H9 (cell line): ENCODE measurements around the gene ATP8A1. TPM values are rescaled to one million over a fixed set of nuclear protein-coding genes. Genes with fewer than 3 reads are reported as not detected.

Experiments
- DNase-seq: peaks from one replicate; pipeline ENCODE4 v3.0.0-alpha.2; 2017
- H2AFZ ChIP-seq: one replicate; pipeline ENCODE4 v1.6.1; 2013; ENCODE audit warnings: mild to moderate bottlenecking, low read length, control low read depth, moderate library complexity
- H2AK5ac ChIP-seq: 2 replicates; pipeline ENCODE4 v1.6.1; 2013; ENCODE audit warnings: low read length, control low read depth, mixed read lengths; ENCODE audit not compliant: insufficient read length
- H2BK120ac ChIP-seq: one replicate; pipeline ENCODE4 v1.6.1; 2013; ENCODE audit warnings: low read depth, mild to moderate bottlenecking, low read length, control low read depth, inconsistent platforms; ENCODE audit not compliant: poor library complexity, severe bottlenecking
- H2BK12ac ChIP-seq: 2 replicates; pipeline ENCODE4 v1.6.1; 2013; ENCODE audit warnings: low read length, control low read depth, mixed read lengths, low read depth; ENCODE audit not compliant: insufficient read length
- H2BK15ac ChIP-seq: 2 replicates; pipeline ENCODE4 v1.6.1; 2013; ENCODE audit warnings: low read depth, low read length, control low read depth
- H2BK20ac ChIP-seq: one replicate; pipeline ENCODE4 v1.6.1; 2013; ENCODE audit warnings: low read depth, mild to moderate bottlenecking, low read length, control low read depth, inconsistent platforms; ENCODE audit not compliant: poor library complexity, severe bottlenecking
- H2BK5ac ChIP-seq: 2 replicates; pipeline ENCODE4 v1.6.1; 2013; ENCODE audit warnings: low read length, control low read depth, mixed read lengths; ENCODE audit not compliant: insufficient read length
- H3K14ac ChIP-seq: 2 replicates; pipeline ENCODE4 v1.6.1; 2013; ENCODE audit warnings: low read length, control low read depth; ENCODE audit not compliant: insufficient read depth
- H3K18ac ChIP-seq: 2 replicates; pipeline ENCODE4 v1.6.1; 2013; ENCODE audit warnings: low read depth, mild to moderate bottlenecking, mixed read lengths, low read length, control low read depth; ENCODE audit not compliant: insufficient read length
- H3K23ac ChIP-seq: 2 replicates; pipeline ENCODE4 v1.6.1; 2013; ENCODE audit warnings: low read length, control low read depth, mixed read lengths, low read depth; ENCODE audit not compliant: insufficient read length
- H3K23me2 ChIP-seq: 2 replicates; pipeline ENCODE4 v1.6.1; 2013; ENCODE audit warnings: low read depth, mild to moderate bottlenecking, mixed read lengths, low read length, control low read depth; ENCODE audit not compliant: insufficient read length, poor library complexity, severe bottlenecking
- H3K27ac ChIP-seq: 2 replicates; pipeline ENCODE4 v1.5.1; 2013; ENCODE audit warnings: low read length, control low read depth, mixed read lengths, low read depth; ENCODE audit not compliant: insufficient read length
- H3K27me3 ChIP-seq: 2 replicates; pipeline ENCODE4 v1.6.1; 2013; ENCODE audit warnings: low read length, control low read depth, inconsistent platforms; ENCODE audit not compliant: insufficient read depth
- H3K4ac ChIP-seq: 2 replicates; pipeline ENCODE4 v1.6.1; 2013; ENCODE audit warnings: low read depth, mild to moderate bottlenecking, control low read depth, inconsistent platforms, low read length, moderate library complexity
- H3K4me1 ChIP-seq: 2 replicates; pipeline ENCODE4 v1.6.1; 2013; ENCODE audit warnings: low read length, control low read depth, inconsistent platforms; ENCODE audit not compliant: insufficient read depth
- H3K4me2 ChIP-seq: 2 replicates; pipeline ENCODE4 v1.6.1; 2013; ENCODE audit warnings: low read length, control low read depth, mixed read lengths; ENCODE audit not compliant: insufficient read length, insufficient read depth
- H3K56ac ChIP-seq: 2 replicates; pipeline ENCODE4 v1.6.1; 2013; ENCODE audit warnings: low read depth, mild to moderate bottlenecking, mixed read lengths, low read length, control low read depth; ENCODE audit not compliant: insufficient read length
- H3K79me1 ChIP-seq: 2 replicates; pipeline ENCODE4 v1.6.1; 2013; ENCODE audit warnings: low read depth, mild to moderate bottlenecking, moderate library complexity, low read length, control low read depth, inconsistent platforms; ENCODE audit not compliant: insufficient read depth, poor library complexity, severe bottlenecking
- H3K79me2 ChIP-seq: 2 replicates; pipeline ENCODE4 v1.6.1; 2013; ENCODE audit warnings: low read length, control low read depth, inconsistent platforms; ENCODE audit not compliant: insufficient read depth
- H3K9ac ChIP-seq: 2 replicates; pipeline ENCODE4 v1.6.1; 2013; ENCODE audit warnings: low read length, control low read depth, mixed read lengths; ENCODE audit not compliant: insufficient read length; ENCODE audit errors: extremely low read depth
- H3K9me3 ChIP-seq: one replicate; pipeline ENCODE4 v1.6.1; 2013; ENCODE audit warnings: low read depth, low read length, inconsistent platforms; ENCODE audit not compliant: control insufficient read depth
- H3T11ph ChIP-seq: one replicate; pipeline ENCODE4 v1.6.1; 2013; ENCODE audit warnings: mild to moderate bottlenecking, low read length, control low read depth, inconsistent platforms
- H4K20me1 ChIP-seq: one replicate; pipeline ENCODE4 v1.6.1; 2013; ENCODE audit not compliant: control insufficient read depth, insufficient read length, insufficient read depth
- H4K5ac ChIP-seq: 2 replicates; pipeline ENCODE4 v1.6.1; 2013; ENCODE audit warnings: low read depth, mild to moderate bottlenecking, mixed read lengths, low read length, control low read depth; ENCODE audit not compliant: insufficient read length
- H4K8ac ChIP-seq: replicated peaks from 2 replicates; pipeline ENCODE4 v1.6.1; 2013; ENCODE audit warnings: low read length, control low read depth, mixed read lengths, low read depth; ENCODE audit not compliant: insufficient read length
- H4K91ac ChIP-seq: 2 replicates; pipeline ENCODE4 v1.6.1; 2013; ENCODE audit warnings: low read depth, mild to moderate bottlenecking, moderate library complexity, mixed read lengths, low read length, control low read depth; ENCODE audit not compliant: insufficient read length
- H3K27ac Mint-ChIP-seq, 3 experiments: 2 replicates in 2 of 3; 3 replicates in 1 of 3; pipeline ENCODE4 v1.8.0; 2020 to 2021; ENCODE audit warnings: mixed read lengths in 3 of 3, mild to moderate bottlenecking in 1 of 3, moderate library complexity in 1 of 3
- H3K27me3 Mint-ChIP-seq: 2 replicates; pipeline ENCODE4 v1.8.0; 2021; ENCODE audit warnings: low read depth, mild to moderate bottlenecking, moderate library complexity, mixed read lengths
- H3K36me3 Mint-ChIP-seq, 3 experiments: 2 replicates in 2 of 3; 3 replicates in 1 of 3; pipeline ENCODE4 v1.8.0; 2020 to 2021; ENCODE audit warnings: low read depth in 3 of 3, mixed read lengths in 3 of 3; ENCODE audit not compliant: insufficient read depth in 1 of 3
- H3K4me1 Mint-ChIP-seq, 2 experiments: 2 replicates each; pipeline ENCODE4 v1.8.0; 2020; ENCODE audit warnings: mixed read lengths in 2 of 2
- H3K4me3 Mint-ChIP-seq, 2 experiments: 2 replicates in 1 of 2; 3 replicates in 1 of 2; pipeline ENCODE4 v1.8.0; 2020 to 2021; ENCODE audit warnings: mild to moderate bottlenecking in 2 of 2, mixed read lengths in 2 of 2, moderate library complexity in 1 of 2
- H3K9me3 Mint-ChIP-seq, 2 experiments: 2 replicates in 1 of 2; 3 replicates in 1 of 2; pipeline ENCODE4 v1.8.0; 2020; ENCODE audit warnings: mild to moderate bottlenecking in 2 of 2, mixed read lengths in 2 of 2, moderate library complexity in 1 of 2
- WGBS: extraction: QIAGEN DNeasy Blood & Tissue Kit; methylation state at CpG from one replicate; pipeline ENCODE4 v1.1.7; 2013; ENCODE audit warnings: missing lambda C conversion rate, low lambda C conversion rate, mixed read lengths; ENCODE audit not compliant: insufficient read length; ENCODE audit errors: extremely low coverage; 5-methylcytosine and 5-hydroxymethylcytosine counted together
- total RNA-seq: library from RNA; stranded (reverse); gene quantifications from 2 replicates; pipeline ENCODE4 v1.2.1, GENCODE V29; 2021
- TF ChIP-seq, protein P1 (sequence below): fragments of 200-600 bp; sonication (generic); conservative IDR thresholded peaks from 3 replicates; pipeline ENCODE4 v1.8.0; 2021; ENCODE audit warnings: antibody characterized with exemption, mild to moderate bottlenecking

ATP8A1 gene
- total RNA-seq, 1 experiment from 2014 or later: 5.1 TPM

DNA sequence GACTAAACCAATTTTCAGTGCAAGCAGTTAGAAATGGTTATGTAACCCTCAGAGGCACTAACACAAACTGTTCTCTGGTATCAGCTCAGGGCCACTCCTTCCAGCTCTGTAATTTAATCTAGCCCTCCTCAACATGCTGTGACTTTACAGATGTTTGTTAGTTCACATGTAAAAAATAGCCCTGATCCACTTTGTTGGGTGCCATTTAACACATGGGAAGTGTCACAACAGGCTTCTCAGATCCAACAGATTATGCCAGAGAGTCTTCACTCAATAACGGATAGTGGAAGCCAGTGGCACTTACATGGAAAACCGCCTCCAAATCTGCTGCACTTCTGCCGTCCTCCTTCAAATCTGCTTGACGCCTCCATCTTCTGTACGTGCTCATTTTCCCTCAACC lies 51.6 kb downstream of the ATP8A1 start:
- Histone ChIP-seq H3K14ac (no peak overlapping the region), H3K23ac (no peak overlapping the region), H4K8ac (no peak overlapping the region), H4K5ac (no peak overlapping the region), H4K20me1 (no peaks in the 10 kb centered on the region), H2BK12ac (no peak overlapping the region), H2BK5ac (no peak overlapping the region), H3K4me2 (no peak overlapping the region), H3K4me1 (no peaks in the 10 kb centered on the region), H3K79me2 (no peaks in the 10 kb centered on the region), H3K23me2 (no peaks in the 10 kb centered on the region), H3K18ac (no peak overlapping the region), H3K4ac (no peak overlapping the region), H3K9ac (no peak overlapping the region), H2BK120ac (no peak overlapping the region), H3K9me3 (no peaks in the 10 kb centered on the region), H3K27ac (no peak overlapping the region), H2AFZ (no peak overlapping the region), H2AK5ac (no peak overlapping the region), H3K79me1 (no peaks in the 10 kb centered on the region), H2BK15ac (no peak overlapping the region), H4K91ac (no peak overlapping the region), H3K56ac (no peak overlapping the region), H2BK20ac (no peak overlapping the region), H3K27me3 (no peaks in the 10 kb centered on the region), H3T11ph (no peak overlapping the region)
- Mint-ChIP-seq H3K36me3 (peaks cover 0 to 4% (median 0%) of the 10 kb centered on the region in 3 experiments; a peak in 2 of 7 replicates), H3K4me3 (no peak overlapping the region), H3K27me3 (no peaks in the 10 kb centered on the region), H3K9me3 (no peaks in the 10 kb centered on the region), H3K4me1 (peaks cover 5 to 9% of the 10 kb centered on the region in 2 experiments; a peak in 3 of 4 replicates), H3K27ac (no peak overlapping the region; a peak in 1 of 7 replicates)
- DNase-seq: no peak
- TF ChIP-seq, protein P1, sequence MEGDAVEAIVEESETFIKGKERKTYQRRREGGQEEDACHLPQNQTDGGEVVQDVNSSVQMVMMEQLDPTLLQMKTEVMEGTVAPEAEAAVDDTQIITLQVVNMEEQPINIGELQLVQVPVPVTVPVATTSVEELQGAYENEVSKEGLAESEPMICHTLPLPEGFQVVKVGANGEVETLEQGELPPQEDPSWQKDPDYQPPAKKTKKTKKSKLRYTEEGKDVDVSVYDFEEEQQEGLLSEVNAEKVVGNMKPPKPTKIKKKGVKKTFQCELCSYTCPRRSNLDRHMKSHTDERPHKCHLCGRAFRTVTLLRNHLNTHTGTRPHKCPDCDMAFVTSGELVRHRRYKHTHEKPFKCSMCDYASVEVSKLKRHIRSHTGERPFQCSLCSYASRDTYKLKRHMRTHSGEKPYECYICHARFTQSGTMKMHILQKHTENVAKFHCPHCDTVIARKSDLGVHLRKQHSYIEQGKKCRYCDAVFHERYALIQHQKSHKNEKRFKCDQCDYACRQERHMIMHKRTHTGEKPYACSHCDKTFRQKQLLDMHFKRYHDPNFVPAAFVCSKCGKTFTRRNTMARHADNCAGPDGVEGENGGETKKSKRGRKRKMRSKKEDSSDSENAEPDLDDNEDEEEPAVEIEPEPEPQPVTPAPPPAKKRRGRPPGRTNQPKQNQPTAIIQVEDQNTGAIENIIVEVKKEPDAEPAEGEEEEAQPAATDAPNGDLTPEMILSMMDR: no peak
- no CpG with 5 or more reads among the region's 5 CpGs for WGBS
